Measurements from ENCODE around the gene TMEM232.
"Not testable (repeated sequence)": the region's sequence is repeated elsewhere in the genome, so short reads cannot be mapped to it uniquely, and the experiment has no call there.

TMEM232 gene

DNA sequence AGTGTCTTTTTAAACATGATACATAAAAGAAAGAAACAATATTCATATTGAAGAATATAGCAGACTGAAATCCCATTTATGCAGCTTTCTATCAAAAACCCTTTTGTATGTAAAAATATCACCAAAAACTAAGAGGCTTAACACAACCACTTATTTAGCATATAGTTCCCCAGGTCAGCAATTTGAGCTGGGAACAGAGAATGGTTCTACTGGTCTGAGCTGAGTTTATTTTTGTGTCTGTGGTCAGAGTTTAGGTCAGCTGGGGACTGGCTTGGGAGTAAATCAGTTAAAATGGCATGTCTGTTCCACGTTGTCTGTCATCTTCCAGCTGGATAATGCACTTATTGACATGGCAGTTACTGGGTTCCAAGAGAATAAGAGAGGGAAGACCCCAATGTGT, 165.0 kb downstream of the TMEM232 start:
- Mint-ChIP-seq H3K27ac (no peak overlapping the region), H3K27me3 (peaks cover 0 to 10% of the 10 kb centered on the region in 2 donors), H3K4me1 (ENCODE audit: low read depth in 2 of 2) (no peaks in the 10 kb centered on the region), H3K4me3 (no peak overlapping the region), H3K9me3 (peaks cover 0 to 6% of the 10 kb centered on the region in 2 donors), H3K36me3 (ENCODE audit: insufficient read depth) (no peaks in the 10 kb centered on the region)
- DNase-seq: no peak
- no peak for ATAC-seq (replicated peaks)

DNA sequence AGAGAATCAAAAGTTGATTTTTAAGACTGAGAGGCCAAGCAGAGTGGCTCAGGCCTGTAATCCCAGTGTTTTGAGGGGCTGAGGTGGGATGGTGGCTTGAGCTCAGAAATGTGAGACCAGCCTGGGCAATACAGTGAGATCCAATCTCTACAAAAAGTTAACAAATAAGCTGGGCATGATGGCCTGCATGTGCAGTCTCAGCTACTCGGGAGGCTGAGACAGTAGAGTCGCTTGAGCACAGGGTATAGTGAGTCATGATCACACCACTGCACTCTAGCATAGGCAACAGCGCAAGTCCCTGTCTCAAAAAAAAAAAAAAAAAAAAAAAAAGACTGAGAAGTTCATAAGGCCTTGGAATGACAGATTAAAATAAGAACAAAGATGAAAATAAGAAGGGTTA, 177.2 kb downstream of the TMEM232 start:
- Mint-ChIP-seq H3K27me3 (no peaks in the 10 kb centered on the region), H3K36me3 (ENCODE audit: insufficient read depth) (no peaks in the 10 kb centered on the region), H3K9me3 (peaks cover 0 to 4% of the 10 kb centered on the region in 2 donors), H3K4me3 (no peak overlapping the region), H3K4me1 (ENCODE audit: low read depth in 2 of 2) (no peaks in the 10 kb centered on the region), H3K27ac (no peak overlapping the region)
- DNase-seq (no peak), ATAC-seq (replicated peaks) (no peak)

DNA sequence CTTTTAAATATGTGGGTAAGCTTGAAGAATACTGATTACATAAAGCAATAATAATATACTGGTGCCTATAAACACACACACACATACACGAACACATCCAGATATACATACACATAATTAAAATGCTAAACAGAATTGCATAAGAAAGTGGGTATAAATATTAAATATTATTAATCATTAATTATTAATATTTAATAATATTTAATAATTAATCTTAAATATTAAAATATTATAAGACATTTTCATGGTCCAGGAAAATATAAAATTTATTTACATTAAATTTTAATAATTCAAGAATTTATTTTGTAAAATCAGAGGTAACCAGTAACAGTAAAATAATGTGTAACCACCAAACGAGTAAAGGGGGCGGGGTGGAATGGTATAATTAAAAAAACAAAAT, 178.3 kb downstream of the TMEM232 start:
- H3K4me1 Mint-ChIP-seq (ENCODE audit: low read depth in 2 of 2): no peaks in the 10 kb centered on the region
- H3K36me3 Mint-ChIP-seq (ENCODE audit: insufficient read depth): no peaks in the 10 kb centered on the region
- no peak overlapping the region for H3K27ac Mint-ChIP-seq
- ATAC-seq (replicated peaks) (no peak), DNase-seq (no peak)
- H3K27me3 Mint-ChIP-seq: no peaks in the 10 kb centered on the region
- H3K9me3 Mint-ChIP-seq: no peaks in the 10 kb centered on the region
- no peak overlapping the region for H3K4me3 Mint-ChIP-seq

DNA sequence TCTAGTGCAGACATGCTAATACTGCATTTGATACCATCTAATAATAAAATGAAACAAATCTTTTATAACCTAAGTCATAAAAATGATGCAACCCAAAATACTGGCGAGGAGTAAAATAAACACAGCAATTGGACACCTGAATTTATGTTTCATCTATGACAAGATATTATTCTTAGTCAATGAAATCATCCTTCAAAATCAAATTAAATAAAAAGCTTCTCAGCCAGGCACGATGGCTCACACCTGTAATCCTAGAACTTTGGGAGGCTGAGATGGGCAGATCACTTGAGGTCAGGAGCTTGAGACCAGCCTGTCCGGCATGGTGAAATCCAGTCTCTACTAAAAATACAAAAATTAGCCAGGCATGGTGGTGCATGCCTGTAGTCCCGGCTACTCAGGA, 179.0 kb downstream of the TMEM232 start:
- H3K4me3 Mint-ChIP-seq: no peak overlapping the region
- no peaks in the 10 kb centered on the region for H3K36me3 Mint-ChIP-seq (ENCODE audit: insufficient read depth)
- no peak overlapping the region for H3K27ac Mint-ChIP-seq
- no peaks in the 10 kb centered on the region for H3K9me3 Mint-ChIP-seq
- DNase-seq (no peak), ATAC-seq (replicated peaks) (no peak)
- no peaks in the 10 kb centered on the region for H3K4me1 Mint-ChIP-seq (ENCODE audit: low read depth in 2 of 2)
- H3K27me3 Mint-ChIP-seq: no peaks in the 10 kb centered on the region

DNA sequence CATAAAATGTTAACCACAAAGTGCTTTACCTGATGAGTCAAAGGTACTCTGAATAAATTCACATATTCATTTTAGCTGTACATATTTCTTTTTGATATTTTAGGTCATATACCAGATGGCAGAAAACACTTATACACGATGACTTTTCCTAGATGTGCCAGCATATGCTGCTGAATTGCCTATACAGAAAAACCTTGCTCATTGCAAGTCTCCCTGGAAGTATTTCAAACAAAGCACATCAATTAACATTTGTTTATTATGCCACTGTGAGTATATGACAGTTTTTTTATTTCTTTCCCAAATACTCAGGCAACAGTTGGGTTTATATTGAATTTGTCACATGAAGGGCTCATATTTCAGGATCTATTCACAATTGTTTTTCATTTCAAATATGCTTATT, 180.8 kb downstream of the TMEM232 start:
- no peak for DNase-seq
- no peaks in the 10 kb centered on the region for H3K4me1 Mint-ChIP-seq (ENCODE audit: low read depth in 2 of 2)
- no peak for ATAC-seq (replicated peaks)
- no peak overlapping the region for H3K27ac Mint-ChIP-seq
- H3K27me3 Mint-ChIP-seq: no peaks in the 10 kb centered on the region
- no peak overlapping the region for H3K4me3 Mint-ChIP-seq
- no peaks in the 10 kb centered on the region for H3K36me3 Mint-ChIP-seq (ENCODE audit: insufficient read depth)
- no peaks in the 10 kb centered on the region for H3K9me3 Mint-ChIP-seq

DNA sequence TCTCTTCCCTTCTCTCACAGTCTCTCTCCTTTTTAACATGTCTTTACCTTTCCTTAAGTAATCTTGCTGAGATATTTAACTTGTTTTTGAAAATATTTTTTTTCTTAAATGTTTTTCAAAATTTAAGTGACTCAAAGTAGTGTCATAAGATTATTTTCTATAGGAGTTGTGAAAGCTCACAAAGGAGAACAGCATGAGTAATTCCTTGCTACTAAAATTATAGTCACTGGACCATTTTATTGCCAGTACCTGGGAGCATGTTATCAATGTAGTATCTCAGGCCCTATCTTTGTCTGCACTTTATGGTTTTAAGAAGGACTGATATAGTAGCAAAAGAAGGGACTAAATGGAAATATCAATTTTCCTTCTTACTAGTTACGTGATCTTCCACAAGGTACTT, 181.9 kb downstream of the TMEM232 start:
- Mint-ChIP-seq H3K36me3 (ENCODE audit: insufficient read depth) (no peaks in the 10 kb centered on the region), H3K27me3 (no peaks in the 10 kb centered on the region)

DNA sequence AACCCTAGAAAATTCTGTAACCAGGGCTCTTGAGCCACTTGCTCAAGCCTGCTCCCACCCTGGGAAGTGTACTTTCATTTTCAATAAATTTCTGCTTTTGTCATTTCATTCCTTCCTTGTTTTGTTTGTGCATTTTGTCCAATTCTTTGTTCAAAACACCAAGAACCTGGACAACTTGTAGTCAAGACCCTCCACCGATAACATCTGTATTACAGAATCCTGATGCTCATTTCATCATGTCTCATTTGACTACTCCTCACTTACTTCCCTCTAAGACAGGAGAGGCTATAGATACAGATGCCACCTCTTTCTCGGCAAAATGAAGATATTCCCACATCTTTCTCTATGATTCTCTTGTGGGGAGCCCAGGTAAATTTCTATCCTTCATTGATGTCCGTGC, 183.5 kb downstream of the TMEM232 start:
- no peak overlapping the region for H3K4me3 Mint-ChIP-seq
- no peaks in the 10 kb centered on the region for H3K27me3 Mint-ChIP-seq
- H3K36me3 Mint-ChIP-seq (ENCODE audit: insufficient read depth): no peaks in the 10 kb centered on the region
- no peaks in the 10 kb centered on the region for H3K9me3 Mint-ChIP-seq
- ATAC-seq (replicated peaks): no peak
- H3K4me1 Mint-ChIP-seq (ENCODE audit: low read depth in 2 of 2): no peaks in the 10 kb centered on the region
- H3K27ac Mint-ChIP-seq: no peak overlapping the region
- no peak for DNase-seq

More for the DNA sequence above, 181.9 kb downstream of the TMEM232 start:
- Mint-ChIP-seq H3K9me3 (no peaks in the 10 kb centered on the region), H3K27ac (no peak overlapping the region), H3K4me1 (ENCODE audit: low read depth in 2 of 2) (no peaks in the 10 kb centered on the region), H3K4me3 (no peak overlapping the region)
- DNase-seq (no peak), ATAC-seq (replicated peaks) (no peak)

DNA sequence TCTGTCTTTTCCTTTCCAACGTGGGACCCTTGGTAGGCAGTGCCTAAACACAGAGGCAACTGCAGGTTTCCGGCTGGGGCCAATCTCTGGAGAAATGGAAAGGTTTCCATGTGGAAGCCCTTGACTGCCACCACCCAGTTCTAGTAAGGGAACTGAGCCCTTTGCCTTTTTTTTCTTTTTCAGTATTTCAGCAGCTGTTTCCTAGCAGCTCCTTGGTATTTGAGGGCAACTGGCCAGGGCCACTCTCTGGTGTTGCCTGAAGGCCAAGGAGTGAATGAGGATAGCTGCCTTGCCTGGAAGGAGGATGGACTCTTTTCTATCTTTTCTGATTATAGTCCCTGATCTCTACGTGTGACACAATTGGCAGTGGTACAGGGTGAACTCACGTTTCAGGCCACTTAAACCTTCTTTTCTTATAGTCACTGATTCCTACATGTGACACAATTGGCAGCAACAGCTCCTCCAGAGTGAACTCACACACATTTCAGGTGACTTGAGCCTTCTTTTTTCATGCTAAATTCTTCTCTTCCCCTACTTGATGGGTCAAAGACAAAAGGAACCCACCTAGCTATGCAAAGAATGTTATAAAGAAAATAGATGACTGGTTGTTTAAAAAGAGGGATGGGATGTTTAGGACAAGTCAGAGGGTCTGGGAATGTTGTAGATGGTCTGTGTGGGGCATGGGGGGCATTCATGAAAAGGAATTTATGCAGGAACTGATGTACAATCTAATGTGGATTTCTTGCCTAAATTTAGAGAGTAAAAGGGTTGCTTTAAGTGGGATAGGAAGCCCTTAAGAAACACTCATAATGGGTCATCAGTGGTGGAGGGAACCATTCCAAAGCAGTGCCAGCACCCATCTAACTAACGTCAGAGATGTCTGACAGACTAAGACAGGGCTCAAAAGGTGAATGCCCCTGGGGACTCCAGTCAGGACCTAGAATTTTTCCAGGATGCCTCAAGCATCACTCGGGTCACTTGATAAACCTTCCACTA, 190.1 kb downstream of the TMEM232 start:
- H3K27ac Mint-ChIP-seq: no peak overlapping the region
- no peak for ATAC-seq (replicated peaks)

DNA sequence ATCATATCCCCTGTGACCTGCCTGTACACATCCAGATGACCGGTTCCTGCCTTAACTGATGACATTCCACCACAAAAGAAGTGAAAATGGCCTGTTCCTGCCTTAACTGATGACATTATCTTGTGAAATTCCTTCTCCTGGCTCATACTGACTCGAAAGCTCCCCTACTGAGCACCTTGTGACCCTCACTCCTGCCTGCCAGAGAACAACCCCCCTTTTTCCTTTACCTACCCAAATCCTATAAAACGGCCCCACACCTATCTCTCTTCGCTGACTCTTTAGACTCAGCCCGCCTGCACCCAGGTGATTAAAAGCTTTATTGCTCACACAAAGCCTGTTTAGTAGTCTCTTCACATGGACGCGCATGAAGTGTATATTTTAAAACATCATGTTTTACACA, 191.3 kb downstream of the TMEM232 start:
- H3K9me3 Mint-ChIP-seq: not testable (repeated sequence)

More for the DNA sequence above, 190.1 kb downstream of the TMEM232 start:
- DNase-seq: no peak
- H3K36me3 Mint-ChIP-seq (ENCODE audit: insufficient read depth): no peaks in the 10 kb centered on the region
- no peak overlapping the region for H3K4me3 Mint-ChIP-seq
- H3K27me3 Mint-ChIP-seq: no peaks in the 10 kb centered on the region
- H3K4me1 Mint-ChIP-seq (ENCODE audit: low read depth in 2 of 2): no peaks in the 10 kb centered on the region
- no peaks in the 10 kb centered on the region for H3K9me3 Mint-ChIP-seq

DNA sequence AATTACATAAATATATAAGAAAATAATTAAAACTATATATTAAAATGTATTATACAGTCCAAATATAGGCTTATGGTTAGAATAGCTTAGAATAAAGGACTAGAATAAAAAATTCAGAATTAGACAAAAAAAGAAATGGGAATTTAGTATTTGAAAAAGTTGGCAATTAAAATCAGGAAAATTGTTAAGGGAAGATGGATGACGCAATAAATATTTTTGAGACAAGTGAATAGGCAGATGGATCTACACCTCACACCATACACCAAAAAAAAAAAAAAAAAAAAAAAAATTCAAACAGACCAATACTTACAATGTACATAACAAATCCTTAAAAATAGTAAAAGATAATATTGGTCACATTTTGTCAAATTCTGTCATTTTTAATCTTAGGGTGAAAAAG, 200.7 kb downstream of the TMEM232 start:
- Mint-ChIP-seq H3K9me3 (peaks cover 0 to 2% of the 10 kb centered on the region in 2 donors), H3K27me3 (no peaks in the 10 kb centered on the region), H3K36me3 (ENCODE audit: insufficient read depth) (no peaks in the 10 kb centered on the region), H3K4me3 (no peak overlapping the region), H3K4me1 (ENCODE audit: low read depth in 2 of 2) (no peaks in the 10 kb centered on the region), H3K27ac (no peak overlapping the region)
- DNase-seq: no peak
- no peak for ATAC-seq (replicated peaks)

More for the DNA sequence above, 191.3 kb downstream of the TMEM232 start:
- not testable (repeated sequence) for H3K36me3 Mint-ChIP-seq (ENCODE audit: insufficient read depth); H3K27me3 Mint-ChIP-seq; H3K4me1 Mint-ChIP-seq (ENCODE audit: low read depth in 2 of 2); H3K4me3 Mint-ChIP-seq; DNase-seq; ATAC-seq (replicated peaks); H3K27ac Mint-ChIP-seq

DNA sequence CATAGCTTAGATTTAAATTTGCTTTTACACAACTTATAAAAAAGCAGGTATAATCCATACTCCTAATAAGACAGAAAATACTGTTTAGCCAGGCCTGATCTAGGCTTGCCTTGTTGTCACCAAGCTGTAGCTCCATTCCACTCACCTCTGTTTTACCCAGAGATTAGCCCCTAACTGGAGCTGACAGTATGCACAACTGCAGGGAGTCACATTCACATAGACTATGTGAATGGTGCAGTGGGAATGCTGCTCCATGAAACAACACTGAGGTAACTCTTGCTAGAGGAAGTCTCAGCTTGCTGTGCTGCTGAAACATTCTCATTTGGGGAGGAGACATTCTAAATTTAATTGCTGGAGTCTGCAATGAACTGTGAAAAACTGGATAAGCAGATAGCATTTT, 209.1 kb downstream of the TMEM232 start:
- ATAC-seq (replicated peaks): no peak
- DNase-seq: no peak
- no peak overlapping the region for H3K27ac Mint-ChIP-seq
- no peaks in the 10 kb centered on the region for H3K27me3 Mint-ChIP-seq
- no peak overlapping the region for H3K4me3 Mint-ChIP-seq
- H3K9me3 Mint-ChIP-seq: no peaks in the 10 kb centered on the region
- no peaks in the 10 kb centered on the region for H3K36me3 Mint-ChIP-seq (ENCODE audit: insufficient read depth)
- H3K4me1 Mint-ChIP-seq (ENCODE audit: low read depth in 2 of 2): no peaks in the 10 kb centered on the region

DNA sequence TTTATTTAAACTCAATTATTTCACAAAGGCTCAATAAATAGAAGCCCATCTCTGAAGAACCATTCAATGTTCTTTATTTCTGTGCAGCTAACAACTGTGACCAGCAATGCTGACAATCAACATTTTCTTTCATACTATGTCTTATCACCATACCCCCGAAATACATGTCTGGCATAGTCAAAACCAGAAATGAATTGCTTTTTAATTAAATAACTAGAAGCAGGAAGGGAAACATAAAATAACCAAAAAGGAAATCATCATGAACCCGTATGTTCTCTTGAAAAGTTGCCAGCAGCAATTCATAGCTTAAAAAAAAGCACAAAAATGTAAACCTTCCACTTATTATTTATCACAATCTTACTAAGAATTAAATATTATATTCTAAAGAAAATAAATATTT, 212.4 kb downstream of the TMEM232 start:
- no peaks in the 10 kb centered on the region for H3K36me3 Mint-ChIP-seq (ENCODE audit: insufficient read depth)
- H3K4me1 Mint-ChIP-seq (ENCODE audit: low read depth in 2 of 2): no peaks in the 10 kb centered on the region
- no peaks in the 10 kb centered on the region for H3K27me3 Mint-ChIP-seq

DNA sequence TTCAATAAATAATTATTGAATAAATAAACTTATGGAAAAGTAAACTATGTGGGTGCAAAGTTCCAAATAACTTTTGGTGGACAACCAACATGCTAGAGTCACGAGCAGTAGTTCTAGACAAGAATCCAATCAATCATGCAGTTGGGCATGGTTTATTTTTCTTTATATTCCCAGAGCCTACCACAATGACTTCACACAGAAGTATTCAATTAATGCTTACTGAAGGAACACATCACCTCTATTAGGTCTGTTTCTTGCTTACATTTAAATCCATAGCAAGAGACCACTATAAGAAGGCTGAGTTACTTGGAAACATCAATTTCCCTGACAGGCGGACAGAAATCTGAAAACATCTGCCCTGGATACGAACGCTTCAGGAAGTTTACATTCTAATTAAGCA, 214.2 kb downstream of the TMEM232 start:
- no peaks in the 10 kb centered on the region for H3K36me3 Mint-ChIP-seq (ENCODE audit: insufficient read depth)
- H3K9me3 Mint-ChIP-seq: no peaks in the 10 kb centered on the region
- no peaks in the 10 kb centered on the region for H3K27me3 Mint-ChIP-seq
- no peak for DNase-seq
- H3K27ac Mint-ChIP-seq: no peak overlapping the region
- H3K4me1 Mint-ChIP-seq (ENCODE audit: low read depth in 2 of 2): no peaks in the 10 kb centered on the region
- no peak overlapping the region for H3K4me3 Mint-ChIP-seq
- no peak for ATAC-seq (replicated peaks)

More for the DNA sequence above, 212.4 kb downstream of the TMEM232 start:
- no peak overlapping the region for H3K27ac Mint-ChIP-seq
- DNase-seq (no peak), ATAC-seq (replicated peaks) (no peak)
- no peaks in the 10 kb centered on the region for H3K9me3 Mint-ChIP-seq
- no peak overlapping the region for H3K4me3 Mint-ChIP-seq

DNA sequence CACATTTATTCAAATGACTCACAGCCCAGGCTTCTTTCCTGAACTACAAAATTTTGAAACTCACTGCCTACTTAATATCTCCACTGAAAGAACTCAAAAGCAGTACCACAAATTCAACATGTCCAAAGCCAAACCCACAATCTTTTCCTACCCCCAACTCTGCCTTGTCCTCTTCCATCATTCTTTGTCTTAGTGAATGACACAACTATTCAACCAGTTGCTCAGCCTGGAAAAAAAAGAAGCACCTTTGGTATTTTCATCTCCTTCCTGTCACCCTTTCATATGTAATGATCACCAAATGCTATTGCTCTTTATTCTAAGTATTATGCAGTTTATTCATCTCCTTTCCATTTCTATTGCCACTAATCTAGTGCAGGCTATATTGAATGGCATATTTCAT, 216.3 kb downstream of the TMEM232 start:
- no peaks in the 10 kb centered on the region for H3K36me3 Mint-ChIP-seq (ENCODE audit: insufficient read depth)
- ATAC-seq (replicated peaks) (no peak), DNase-seq (no peak)
- H3K4me1 Mint-ChIP-seq (ENCODE audit: low read depth in 2 of 2): no peaks in the 10 kb centered on the region
- H3K27ac Mint-ChIP-seq: no peak overlapping the region
- no peaks in the 10 kb centered on the region for H3K9me3 Mint-ChIP-seq
- no peak overlapping the region for H3K4me3 Mint-ChIP-seq
- H3K27me3 Mint-ChIP-seq: no peaks in the 10 kb centered on the region
